ENCODE results near the gene SRGAP1.

- TF ChIP-seq, protein P1, sequence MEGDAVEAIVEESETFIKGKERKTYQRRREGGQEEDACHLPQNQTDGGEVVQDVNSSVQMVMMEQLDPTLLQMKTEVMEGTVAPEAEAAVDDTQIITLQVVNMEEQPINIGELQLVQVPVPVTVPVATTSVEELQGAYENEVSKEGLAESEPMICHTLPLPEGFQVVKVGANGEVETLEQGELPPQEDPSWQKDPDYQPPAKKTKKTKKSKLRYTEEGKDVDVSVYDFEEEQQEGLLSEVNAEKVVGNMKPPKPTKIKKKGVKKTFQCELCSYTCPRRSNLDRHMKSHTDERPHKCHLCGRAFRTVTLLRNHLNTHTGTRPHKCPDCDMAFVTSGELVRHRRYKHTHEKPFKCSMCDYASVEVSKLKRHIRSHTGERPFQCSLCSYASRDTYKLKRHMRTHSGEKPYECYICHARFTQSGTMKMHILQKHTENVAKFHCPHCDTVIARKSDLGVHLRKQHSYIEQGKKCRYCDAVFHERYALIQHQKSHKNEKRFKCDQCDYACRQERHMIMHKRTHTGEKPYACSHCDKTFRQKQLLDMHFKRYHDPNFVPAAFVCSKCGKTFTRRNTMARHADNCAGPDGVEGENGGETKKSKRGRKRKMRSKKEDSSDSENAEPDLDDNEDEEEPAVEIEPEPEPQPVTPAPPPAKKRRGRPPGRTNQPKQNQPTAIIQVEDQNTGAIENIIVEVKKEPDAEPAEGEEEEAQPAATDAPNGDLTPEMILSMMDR (IDR thresholded peaks at IDR 0.05; ENCODE audit: low read length): no peak
- TF ChIP-seq EZH2 (IDR thresholded peaks at IDR 0.05; ENCODE audit: borderline replicate concordance, low read length): no peak
Observed at GRCh38 chr12:63944034-63944579, 99.6 kb downstream of the SRGAP1 start.

Data from OCI-LY1 (cell line).